ENCODE results near the gene ABHD17B. TPM values are rescaled to one million over a fixed set of nuclear protein-coding genes. Genes with fewer than 3 reads are reported as not detected.
A peak's percentile ranks its signal among the peaks of the same experiment; 100 is the strongest.

Gene ABHD17B
- 12.8 and 13.9 TPM in 2 replicates for total RNA-seq (2013; cell fraction: nucleolus; rRNA removed)
- total RNA-seq (2014; rRNA removed) = 16.6 and 19.1 TPM in 2 replicates
- total RNA-seq (2014; rRNA removed; fragmentation: Illumina TruSeq; extraction: Trizol) = 15.7 and 16.0 TPM in 2 replicates
- total RNA-seq (2021) = 16.8 and 17.4 TPM in 2 replicates
- polyA plus RNA-seq (2011; ENCODE audit: low read depth) = 4.4 TPM
- 16.5 and 18.4 TPM in 2 replicates for polyA plus RNA-seq (2011; rRNA removed)
- polyA plus RNA-seq (2011; cell fraction: cytosol; rRNA removed) = 10.3 and 11.2 TPM in 2 replicates
- 5.7 and 7.6 TPM in 2 replicates for polyA plus RNA-seq (2011; cell fraction: nucleus; rRNA removed)
- polyA plus RNA-seq (2012) = 6.0 and 9.8 TPM in 2 replicates
- polyA plus RNA-seq (2014; fragmentation: Illumina TruSeq; extraction: Trizol) = 12.3 and 14.7 TPM in 2 replicates
- 1 to 10 TPM; 3.5 to 6.9 TPM for polyA plus RNA-seq (2014; fragmentation: Nextera tagmentation; extraction: Ambion mirVana)
- 13.5 and 17.6 TPM in 2 replicates for polyA plus RNA-seq (2014; rRNA removed)
- 10 to 100 TPM; 20.0 to 21.4 TPM for polyA plus RNA-seq (2016; fragmentation: Nextera tagmentation; extraction: Ambion mirVana)
- polyA minus RNA-seq (2011; rRNA and poly(A)+ RNA removed) = 21.9 and 39.4 TPM in 2 replicates
- 9.6 and 10.4 TPM in 2 replicates for polyA minus RNA-seq (2011; cell fraction: cytosol; rRNA and poly(A)+ RNA removed)
- 6.4 and 8.9 TPM in 2 replicates for polyA minus RNA-seq (2011; cell fraction: nucleus; rRNA and poly(A)+ RNA removed)
- Bru-seq, nascent RNA = percentile 84 among the genes with signal in this experiment
- BruChase-seq, experiment 1, labeled RNA remaining after a 6-hour chase = percentile 74 among the genes with signal in this experiment
- percentile 77 among the genes with signal in this experiment for BruChase-seq, experiment 2, labeled RNA remaining after a 2-hour chase
- long read RNA-seq, experiment 1, transcript ABHD17B-201 (4 exons, 2,614 nt) = major isoform, 16 of 16 reads
- long read RNA-seq, experiment 1, partial matches to known transcripts = 0 of 16 reads
- long read RNA-seq, experiment 1, other reads (novel, unspliced or antisense) = 0 of 16 reads
- long read RNA-seq, experiment 2, partial matches to known transcripts = 2 of 7 reads
- long read RNA-seq, experiment 2, other reads (novel, unspliced or antisense) = 5 of 7 reads

DNA sequence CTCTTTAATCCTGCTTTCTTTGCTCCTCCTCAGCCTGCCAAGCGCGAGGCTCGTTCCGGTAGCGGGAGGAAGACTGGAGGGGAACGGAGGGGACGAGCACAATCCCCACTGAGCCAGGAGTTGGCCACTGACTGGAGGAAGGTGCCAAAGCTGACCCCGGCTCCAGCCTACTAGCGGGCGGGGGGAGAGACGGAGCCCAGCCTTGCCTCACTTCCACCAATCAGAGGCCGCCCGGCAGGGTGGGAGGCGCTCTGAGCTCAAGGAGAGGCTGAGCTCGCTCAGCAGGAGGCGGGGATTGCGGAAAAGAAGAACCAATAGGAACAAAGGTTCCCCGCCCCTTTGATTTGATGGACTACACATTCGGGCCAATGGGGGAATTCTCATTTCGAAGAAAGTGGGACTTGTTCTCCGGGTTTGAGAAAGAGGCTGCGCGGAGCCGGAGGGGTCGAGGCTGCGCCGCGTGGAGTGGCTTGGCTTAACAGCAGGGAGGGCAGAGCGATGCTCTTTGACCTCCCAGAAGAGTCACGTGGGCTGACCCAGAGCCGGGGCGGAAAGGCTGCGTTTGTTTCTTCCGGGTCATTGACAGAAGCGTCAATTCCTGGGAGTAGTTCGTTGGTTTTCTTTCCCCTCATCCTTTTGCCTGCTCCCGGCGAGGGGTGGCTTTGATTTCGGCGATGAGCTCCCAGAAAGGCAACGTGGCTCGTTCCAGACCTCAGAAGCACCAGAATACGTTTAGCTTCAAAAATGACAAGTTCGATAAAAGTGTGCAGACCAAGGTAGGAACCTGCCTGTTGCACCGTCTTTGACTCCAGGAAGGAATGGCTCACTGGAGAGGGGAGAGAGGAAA, at the start of gene ABHD17B, which contains the start of gene C9orf85:
TSS of gene ABHD17B (minus strand) at position 133 of the 847 bp plus-strand sequence. CDS start 36,113 bp downstream, outside the sequence.
TSS of gene C9orf85 (plus strand) at position 579 of the 847 bp plus-strand sequence. CDS start at position 675, 96 bp downstream.
- ATAC-seq (peak; percentile 94), FAIRE-seq (peak; percentile 98), DNase-seq (ENCODE audit: low read depth, low spot score) (peak; percentile 98)
- Histone ChIP-seq H3K4me3 (peak within 1 kb of the TSS; percentile 91), H4K20me1 (ENCODE audit: control insufficient read depth, insufficient read depth) (no peaks in the 10 kb centered on the region), H3K79me2 (ENCODE audit: control insufficient read depth, insufficient read depth, low read length) (peaks cover 90% of the 10 kb centered on the region), H3K27me3 (replicated peaks in 1 of 2; ENCODE audit: control insufficient read depth in 2 of 2, insufficient read depth in 2 of 2, low read length in 1 of 2) (no peaks in the 10 kb centered on the region), H3K9me3 (replicated peaks; ENCODE audit: control insufficient read depth, insufficient read depth, low read length) (no peaks in the 10 kb centered on the region), H3K4me2 (ENCODE audit: control insufficient read depth, insufficient read depth) (peak within 1 kb of the TSS; percentile 61), H3K27ac (ENCODE audit: control insufficient read depth, insufficient read depth) (peak within 1 kb of the TSS; percentile 79), H3K4me1 (ENCODE audit: control insufficient read depth, insufficient read depth, low read length) (peaks cover 3% of the 10 kb centered on the region), H3K36me3 (ENCODE audit: control insufficient read depth in 2 of 2, insufficient read depth in 2 of 2, low read length in 1 of 2) (no peaks in the 10 kb centered on the region), H3K9ac (ENCODE audit: control insufficient read depth, insufficient read depth, low read length) (peak within 1 kb of the TSS; percentile 84), H2AFZ (ENCODE audit: control insufficient read depth, low read depth, low read length) (peak within 1 kb of the TSS; percentile 83)
- BruUV-seq (replicated peaks) = no TSS peak
- POLR2A ChIA-PET = interaction anchor here (0.6 to 1.9 kb wide), 16 partner anchors 9 to 454 kb away, joined by 3 to 8 read pairs (median 5); partner anchors contain the start of gene ZFAND5
- intact Hi-C loops (cut with micrococcal nuclease; ENCODE audit: unreplicated experiment) = loop anchor here (5.0 kb wide), 2 partner anchors 89 to 281 kb away; no protein-coding TSS in a partner anchor
- CTCF ChIA-PET = interaction anchor here (0.6 to 1.5 kb wide), 13 partner anchors 8 to 922 kb away, joined by 3 to 8 read pairs (median 4); no protein-coding TSS in a partner anchor
- under 1% methylated on average over 41 of the region's 45 CpGs for WGBS (ENCODE audit: insufficient coverage, insufficient replicate concordance, low lambda C conversion rate, missing lambda C conversion rate)
- SMC1A ChIA-PET (ENCODE audit: uncharacterized antibody, unreplicated experiment) = interaction anchor here (0.6 to 8.2 kb wide), 8 partner anchors 15 to 127 kb away, joined by 3 to 77 read pairs (median 6); no protein-coding TSS in a partner anchor
- in situ Hi-C loops (cut with MboI) = loop anchor here (25.0 kb wide), 2 partner anchors 1499 to 1649 kb away; partner anchors contain the start of genes KLF9 and SMC5
- RAD21 ChIA-PET (ENCODE audit: unreplicated experiment) = interaction anchor here (0.6 to 3.9 kb wide), 10 partner anchors 12 to 451 kb away, joined by 3 to 22 read pairs (median 4); no protein-coding TSS in a partner anchor
- TF ChIP-seq MEF2B (IDR thresholded peaks at IDR 0.05; ENCODE audit: partially characterized antibody, poor library complexity, severe bottlenecking) = no peak
- TF ChIP-seq, protein P1, sequence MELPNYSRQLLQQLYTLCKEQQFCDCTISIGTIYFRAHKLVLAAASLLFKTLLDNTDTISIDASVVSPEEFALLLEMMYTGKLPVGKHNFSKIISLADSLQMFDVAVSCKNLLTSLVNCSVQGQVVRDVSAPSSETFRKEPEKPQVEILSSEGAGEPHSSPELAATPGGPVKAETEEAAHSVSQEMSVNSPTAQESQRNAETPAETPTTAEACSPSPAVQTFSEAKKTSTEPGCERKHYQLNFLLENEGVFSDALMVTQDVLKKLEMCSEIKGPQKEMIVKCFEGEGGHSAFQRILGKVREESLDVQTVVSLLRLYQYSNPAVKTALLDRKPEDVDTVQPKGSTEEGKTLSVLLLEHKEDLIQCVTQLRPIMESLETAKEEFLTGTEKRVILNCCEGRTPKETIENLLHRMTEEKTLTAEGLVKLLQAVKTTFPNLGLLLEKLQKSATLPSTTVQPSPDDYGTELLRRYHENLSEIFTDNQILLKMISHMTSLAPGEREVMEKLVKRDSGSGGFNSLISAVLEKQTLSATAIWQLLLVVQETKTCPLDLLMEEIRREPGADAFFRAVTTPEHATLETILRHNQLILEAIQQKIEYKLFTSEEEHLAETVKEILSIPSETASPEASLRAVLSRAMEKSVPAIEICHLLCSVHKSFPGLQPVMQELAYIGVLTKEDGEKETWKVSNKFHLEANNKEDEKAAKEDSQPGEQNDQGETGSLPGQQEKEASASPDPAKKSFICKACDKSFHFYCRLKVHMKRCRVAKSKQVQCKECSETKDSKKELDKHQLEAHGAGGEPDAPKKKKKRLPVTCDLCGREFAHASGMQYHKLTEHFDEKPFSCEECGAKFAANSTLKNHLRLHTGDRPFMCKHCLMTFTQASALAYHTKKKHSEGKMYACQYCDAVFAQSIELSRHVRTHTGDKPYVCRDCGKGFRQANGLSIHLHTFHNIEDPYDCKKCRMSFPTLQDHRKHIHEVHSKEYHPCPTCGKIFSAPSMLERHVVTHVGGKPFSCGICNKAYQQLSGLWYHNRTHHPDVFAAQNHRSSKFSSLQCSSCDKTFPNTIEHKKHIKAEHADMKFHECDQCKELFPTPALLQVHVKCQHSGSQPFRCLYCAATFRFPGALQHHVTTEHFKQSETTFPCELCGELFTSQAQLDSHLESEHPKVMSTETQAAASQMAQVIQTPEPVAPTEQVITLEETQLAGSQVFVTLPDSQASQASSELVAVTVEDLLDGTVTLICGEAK (IDR thresholded peaks at IDR 0.05; ENCODE audit: borderline replicate concordance) = peak; percentile 93
- TF ChIP-seq, protein P2, sequence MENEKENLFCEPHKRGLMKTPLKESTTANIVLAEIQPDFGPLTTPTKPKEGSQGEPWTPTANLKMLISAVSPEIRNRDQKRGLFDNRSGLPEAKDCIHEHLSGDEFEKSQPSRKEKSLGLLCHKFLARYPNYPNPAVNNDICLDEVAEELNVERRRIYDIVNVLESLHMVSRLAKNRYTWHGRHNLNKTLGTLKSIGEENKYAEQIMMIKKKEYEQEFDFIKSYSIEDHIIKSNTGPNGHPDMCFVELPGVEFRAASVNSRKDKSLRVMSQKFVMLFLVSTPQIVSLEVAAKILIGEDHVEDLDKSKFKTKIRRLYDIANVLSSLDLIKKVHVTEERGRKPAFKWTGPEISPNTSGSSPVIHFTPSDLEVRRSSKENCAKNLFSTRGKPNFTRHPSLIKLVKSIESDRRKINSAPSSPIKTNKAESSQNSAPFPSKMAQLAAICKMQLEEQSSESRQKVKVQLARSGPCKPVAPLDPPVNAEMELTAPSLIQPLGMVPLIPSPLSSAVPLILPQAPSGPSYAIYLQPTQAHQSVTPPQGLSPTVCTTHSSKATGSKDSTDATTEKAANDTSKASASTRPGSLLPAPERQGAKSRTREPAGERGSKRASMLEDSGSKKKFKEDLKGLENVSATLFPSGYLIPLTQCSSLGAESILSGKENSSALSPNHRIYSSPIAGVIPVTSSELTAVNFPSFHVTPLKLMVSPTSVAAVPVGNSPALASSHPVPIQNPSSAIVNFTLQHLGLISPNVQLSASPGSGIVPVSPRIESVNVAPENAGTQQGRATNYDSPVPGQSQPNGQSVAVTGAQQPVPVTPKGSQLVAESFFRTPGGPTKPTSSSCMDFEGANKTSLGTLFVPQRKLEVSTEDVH (IDR thresholded peaks at IDR 0.05; ENCODE audit: low read depth, partially characterized antibody) = peak; percentile 80
- peak; percentile 83 for TF ChIP-seq KLF5 (IDR thresholded peaks at IDR 0.05; ENCODE audit: partially characterized antibody)
- TF ChIP-seq, protein P3, sequence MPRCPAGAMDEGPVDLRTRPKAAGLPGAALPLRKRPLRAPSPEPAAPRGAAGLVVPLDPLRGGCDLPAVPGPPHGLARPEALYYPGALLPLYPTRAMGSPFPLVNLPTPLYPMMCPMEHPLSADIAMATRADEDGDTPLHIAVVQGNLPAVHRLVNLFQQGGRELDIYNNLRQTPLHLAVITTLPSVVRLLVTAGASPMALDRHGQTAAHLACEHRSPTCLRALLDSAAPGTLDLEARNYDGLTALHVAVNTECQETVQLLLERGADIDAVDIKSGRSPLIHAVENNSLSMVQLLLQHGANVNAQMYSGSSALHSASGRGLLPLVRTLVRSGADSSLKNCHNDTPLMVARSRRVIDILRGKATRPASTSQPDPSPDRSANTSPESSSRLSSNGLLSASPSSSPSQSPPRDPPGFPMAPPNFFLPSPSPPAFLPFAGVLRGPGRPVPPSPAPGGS (IDR thresholded peaks at IDR 0.05; ENCODE audit: borderline replicate concordance, insufficient read depth, low read depth, low read length, poor library complexity, severe bottlenecking) = no peak
- TF ChIP-seq SIX5 (IDR thresholded peaks at IDR 0.05; ENCODE audit: low read depth, low read length, severe bottlenecking) = no peak
- TF ChIP-seq TCF7 (IDR thresholded peaks at IDR 0.05; ENCODE audit: borderline replicate concordance) = no peak
